ENCODE data around the gene HNF1B.

- TF ChIP-seq CTCF (conservative IDR thresholded peaks at IDR 0.05) (no peak), EZH2 (IDR thresholded peaks at IDR 0.05; ENCODE audit: low read depth) (no peak)
Measured at GRCh38 chr17:37671824-37672547, 72.9 kb downstream of the HNF1B start.
